Measurements from ENCODE around the gene CALML6. TPM values are rescaled to one million over a fixed set of nuclear protein-coding genes. Genes with fewer than 3 reads are reported as not detected.

The CALML6 gene
- total RNA-seq, 4 donors from 2014 or later = not detected

- peaks cover 8 to 29% (median 12%) of the 10 kb centered on the region in 4 donors for H3K4me1 ChIP-seq
Observed at GRCh38 chr1:1920608-1921458, 5.8 kb downstream of the CALML6 start.

DNA sequence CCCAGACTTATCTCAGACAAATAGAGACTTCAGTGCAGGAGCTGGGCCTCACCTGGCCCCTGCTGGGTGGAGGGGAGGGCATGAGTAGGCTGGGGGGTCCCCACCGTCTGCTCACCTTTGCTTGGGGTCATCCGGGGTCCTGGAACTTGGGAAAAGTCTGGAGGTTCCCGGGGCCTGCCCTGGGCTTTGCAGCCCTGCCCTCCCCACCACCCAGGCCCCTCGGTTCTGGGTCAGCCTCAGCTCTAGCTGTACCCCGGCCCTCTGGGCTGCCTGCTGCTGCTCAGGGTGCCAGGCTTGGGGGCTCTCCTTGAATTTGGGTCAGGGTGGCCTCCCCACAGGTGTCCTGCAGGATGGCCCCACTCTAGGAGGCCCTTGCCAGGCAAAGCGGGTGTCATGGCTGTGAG lies 6.4 kb downstream of the CALML6 start:
- Histone ChIP-seq H3K9me3 (no peaks in the 10 kb centered on the region), H3K4me1 (peaks cover 8 to 29% (median 12%) of the 10 kb centered on the region in 4 donors), H3K4me3 (no peak overlapping the region), H3K27me3 (no peaks in the 10 kb centered on the region), H3K27ac (no peak overlapping the region), H3K36me3 (no peaks in the 10 kb centered on the region)
- no peak for DNase-seq
- TF ChIP-seq CTCF (IDR thresholded peaks at IDR 0.05) = no peak
- no peak for TF ChIP-seq POLR2A (IDR thresholded peaks at IDR 0.05)

More at GRCh38 chr1:1920608-1921458, 5.8 kb downstream of the CALML6 start:
- Histone ChIP-seq H3K4me3 (no peak overlapping the region), H3K27ac (peak overlapping the region in 1 of 4 donors; percentile 63), H3K36me3 (no peaks in the 10 kb centered on the region), H3K9me3 (no peaks in the 10 kb centered on the region), H3K27me3 (no peaks in the 10 kb centered on the region)
- DNase-seq = no peak
- no peak for TF ChIP-seq POLR2A (IDR thresholded peaks at IDR 0.05)
- TF ChIP-seq CTCF (IDR thresholded peaks at IDR 0.05) = no peak

DNA sequence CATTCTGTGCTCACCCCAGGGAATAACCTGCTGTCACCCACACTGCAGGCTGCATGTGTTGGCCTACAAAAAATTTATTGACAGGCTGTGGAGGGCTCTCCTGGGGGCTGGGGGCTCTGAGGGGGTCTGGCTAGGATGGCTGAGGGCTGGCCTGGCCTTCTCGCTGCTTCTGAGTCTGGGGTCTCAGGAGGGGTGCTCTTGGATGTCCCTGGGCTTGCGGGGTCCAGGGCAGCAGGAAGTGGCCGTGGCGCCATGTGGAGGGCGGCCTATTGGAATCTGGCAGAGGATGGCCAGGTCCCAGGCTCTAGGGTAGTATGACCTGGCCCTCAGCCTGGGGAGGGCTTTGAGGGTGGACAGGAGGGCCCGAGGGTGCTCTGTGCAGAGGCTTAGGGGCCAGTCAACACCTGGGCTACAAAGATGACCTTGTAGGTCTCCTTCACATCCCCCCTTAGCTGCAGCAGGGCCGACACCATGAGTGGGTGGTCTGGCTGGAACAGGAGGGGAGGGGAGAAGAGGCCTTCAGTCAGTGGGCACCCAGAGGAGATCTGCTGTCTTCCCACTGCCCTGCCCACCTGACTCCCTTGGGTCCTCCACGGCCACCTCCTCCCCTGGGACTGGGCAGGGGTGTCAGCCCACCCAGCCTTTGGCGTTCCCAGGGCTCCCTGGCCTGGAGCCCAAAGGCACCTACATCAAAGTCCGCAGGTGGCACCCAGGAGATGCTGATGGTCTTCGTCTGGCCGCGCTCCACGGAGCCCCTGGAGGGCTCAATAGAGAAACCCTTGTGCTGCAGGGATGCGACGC lies 7.0 kb downstream of the CALML6 start:
- Histone ChIP-seq H3K36me3 (no peaks in the 10 kb centered on the region), H3K4me3 (no peak overlapping the region), H3K4me1 (peaks cover 8 to 29% (median 12%) of the 10 kb centered on the region in 4 donors), H3K27me3 (no peaks in the 10 kb centered on the region), H3K9me3 (no peaks in the 10 kb centered on the region), H3K27ac (no peak overlapping the region)
- DNase-seq = no peak
- TF ChIP-seq CTCF (IDR thresholded peaks at IDR 0.05) (no peak), POLR2A (IDR thresholded peaks at IDR 0.05) (no peak)

DNA sequence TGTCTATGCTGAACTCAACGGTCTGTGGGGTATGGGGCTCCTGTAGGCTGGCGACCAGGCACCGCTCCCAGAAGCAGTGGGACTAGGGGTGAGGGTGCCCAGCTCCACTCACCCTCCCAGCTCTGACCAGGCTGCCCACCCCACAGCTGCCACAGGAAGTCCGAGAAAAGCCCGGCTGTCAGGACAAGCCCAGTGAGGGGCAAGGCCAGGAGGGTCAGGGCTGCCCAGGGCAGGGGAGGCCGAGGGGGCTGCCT lies 7.6 kb downstream of the CALML6 start:
- Histone ChIP-seq H3K36me3 (no peaks in the 10 kb centered on the region), H3K4me1 (peaks cover 8 to 29% (median 12%) of the 10 kb centered on the region in 4 donors), H3K27me3 (no peaks in the 10 kb centered on the region), H3K9me3 (no peaks in the 10 kb centered on the region), H3K27ac (peak overlapping the region in 1 of 4 donors; percentile 75), H3K4me3 (no peak overlapping the region)
- no peak for DNase-seq
- TF ChIP-seq CTCF (IDR thresholded peaks at IDR 0.05) (no peak), POLR2A (IDR thresholded peaks at IDR 0.05) (no peak)

DNA sequence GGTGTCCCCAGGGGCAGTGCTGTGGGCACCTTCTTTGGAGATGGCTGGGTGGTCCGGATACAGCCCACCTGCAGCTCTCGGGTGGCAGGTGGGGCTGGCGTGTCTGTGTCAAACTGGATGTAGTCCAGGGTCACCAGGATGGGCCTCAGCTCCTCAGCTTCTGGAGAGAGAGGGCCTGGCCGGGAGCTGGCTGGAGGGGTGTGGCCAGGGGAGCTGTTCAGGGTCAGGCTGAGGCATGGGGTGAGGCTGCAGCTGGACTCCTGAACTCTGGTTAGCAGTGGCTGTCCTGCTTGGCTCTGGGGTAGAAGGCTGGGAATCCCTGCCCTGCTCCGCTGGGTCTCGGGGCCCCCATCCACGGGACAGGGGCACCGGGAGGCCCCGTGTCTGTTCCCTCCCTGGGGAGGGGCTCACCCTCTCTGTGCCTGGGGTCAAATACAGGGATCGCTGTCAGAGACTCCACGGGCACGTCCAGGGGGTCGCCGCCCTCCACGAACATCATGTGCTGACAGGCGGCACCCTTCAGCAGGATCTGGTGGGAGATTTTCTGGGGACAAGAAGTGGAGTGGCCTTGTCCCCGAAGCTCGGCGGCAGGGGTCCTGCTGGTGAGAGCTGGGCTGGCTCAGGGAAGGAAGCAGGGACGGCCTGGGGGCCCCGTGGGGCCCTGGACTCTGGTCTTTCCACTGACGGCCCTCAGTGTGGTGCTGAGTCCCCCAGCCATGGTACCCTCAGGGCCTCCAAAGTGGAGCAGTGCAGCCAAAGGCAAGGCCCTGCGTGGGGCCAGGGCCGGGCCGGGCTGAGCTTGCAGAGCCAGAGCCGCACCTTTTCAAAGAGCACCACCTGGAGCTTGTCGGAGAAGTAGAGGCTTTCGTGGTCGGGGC lies 8.1 kb downstream of the CALML6 start:
- Histone ChIP-seq H3K4me3 (peak overlapping the region in 2 of 4 donors; percentile 33 to 36), H3K4me1 (peaks cover 7 to 28% (median 10%) of the 10 kb centered on the region in 4 donors), H3K36me3 (no peaks in the 10 kb centered on the region), H3K27ac (peak overlapping the region in 3 of 4 donors; percentile 67 to 76 (median 75)), H3K9me3 (no peaks in the 10 kb centered on the region), H3K27me3 (no peaks in the 10 kb centered on the region)
- peak; percentile 68 to 74 for TF ChIP-seq POLR2A (IDR thresholded peaks at IDR 0.05)
- TF ChIP-seq CTCF (IDR thresholded peaks at IDR 0.05) = no peak
- DNase-seq = peak in 2 of 3 donors; percentile 82

Measured in Peyer's patch (tissue), 4 donors.